KG1 (cell line): ENCODE measurements around the gene INO80E.
"Not testable (repeated sequence)": the region's sequence is repeated elsewhere in the genome, so short reads cannot be mapped to it uniquely, and the experiment has no call there.

ENCODE experiments used
- DNase-seq: peaks from one replicate; lab custom pipeline; 2025; lab: John Stamatoyannopoulos, UW

Gene INO80E

GRCh38 chr16:30032083-30032819, 36.2 kb downstream of the INO80E start:
- peak; percentile 40 for DNase-seq

GRCh38 chr16:30033270-30033669, 37.2 kb downstream of the INO80E start:
- no peak for DNase-seq

- DNase-seq = no peak
Measured at GRCh38 chr16:30040221-30040620, 44.2 kb downstream of the INO80E start.

- DNase-seq = not testable (repeated sequence)
Measured at GRCh38 chr16:30040690-30041089, 44.6 kb downstream of the INO80E start.

DNA sequence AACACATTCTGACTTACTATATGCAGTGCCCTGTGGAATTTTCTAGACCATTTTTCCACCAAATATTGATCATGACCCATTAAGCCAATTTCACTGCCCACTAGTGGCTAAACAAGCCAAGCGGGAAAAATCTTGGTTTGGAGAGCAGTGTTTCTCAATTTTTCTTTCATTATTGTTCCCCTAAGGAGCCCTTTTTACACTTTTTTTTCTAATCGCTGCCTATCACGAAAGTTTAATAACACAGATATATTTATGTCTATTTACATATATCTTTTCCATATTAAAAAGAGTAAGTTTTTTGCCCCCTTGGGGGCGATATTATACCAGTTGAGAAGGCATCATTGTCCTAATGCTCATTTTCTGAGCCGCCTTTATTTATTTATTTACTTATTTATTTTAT, 45.8 kb downstream of the INO80E start:
- DNase-seq = no peak

DNA sequence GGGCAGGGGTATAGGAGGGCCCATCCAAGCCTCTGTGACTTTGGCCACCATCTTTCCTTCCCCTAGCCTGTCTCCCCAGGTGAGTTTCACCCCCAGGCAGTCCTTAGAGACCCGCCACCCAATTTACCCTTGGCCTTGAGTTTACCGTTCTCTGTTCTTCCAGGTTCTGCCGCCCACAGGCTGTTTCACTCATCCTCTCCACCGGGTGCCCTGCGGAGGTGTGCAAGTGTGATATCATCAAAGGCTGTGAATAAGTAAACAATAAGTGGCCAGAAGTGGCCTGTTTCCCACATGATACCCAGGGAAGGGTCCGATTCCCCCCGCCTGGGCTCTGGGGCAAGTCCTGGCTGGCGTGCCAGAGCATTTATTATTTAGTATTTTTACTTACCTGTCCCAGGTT, 50.1 kb downstream of the INO80E start:
- no peak for DNase-seq

GRCh38 chr16:30046588-30046987, 50.5 kb downstream of the INO80E start:
- DNase-seq = no peak

- DNase-seq = no peak
Measured at GRCh38 chr16:30049871-30050270, 53.8 kb downstream of the INO80E start.

DNA sequence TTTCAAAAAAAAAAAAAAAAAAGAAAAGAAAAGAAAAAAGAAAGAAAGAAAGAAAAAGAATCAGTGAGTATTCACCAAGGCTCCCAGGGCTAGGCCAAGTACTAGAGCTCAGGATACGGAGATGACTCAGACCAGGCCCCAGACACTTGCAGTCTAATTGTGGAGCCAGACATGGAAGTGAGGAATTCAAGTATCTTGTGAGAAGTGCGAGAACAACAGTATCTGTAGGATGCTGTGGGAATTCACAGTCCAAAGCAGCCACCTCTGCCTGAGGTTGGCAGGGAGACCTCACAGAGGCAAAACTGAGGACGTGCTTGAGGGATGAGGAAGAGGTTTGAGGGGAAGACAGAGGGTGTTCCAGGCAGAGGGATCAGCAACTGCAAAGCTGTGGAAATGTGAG, 55.5 kb downstream of the INO80E start:
- no peak for DNase-seq

DNA sequence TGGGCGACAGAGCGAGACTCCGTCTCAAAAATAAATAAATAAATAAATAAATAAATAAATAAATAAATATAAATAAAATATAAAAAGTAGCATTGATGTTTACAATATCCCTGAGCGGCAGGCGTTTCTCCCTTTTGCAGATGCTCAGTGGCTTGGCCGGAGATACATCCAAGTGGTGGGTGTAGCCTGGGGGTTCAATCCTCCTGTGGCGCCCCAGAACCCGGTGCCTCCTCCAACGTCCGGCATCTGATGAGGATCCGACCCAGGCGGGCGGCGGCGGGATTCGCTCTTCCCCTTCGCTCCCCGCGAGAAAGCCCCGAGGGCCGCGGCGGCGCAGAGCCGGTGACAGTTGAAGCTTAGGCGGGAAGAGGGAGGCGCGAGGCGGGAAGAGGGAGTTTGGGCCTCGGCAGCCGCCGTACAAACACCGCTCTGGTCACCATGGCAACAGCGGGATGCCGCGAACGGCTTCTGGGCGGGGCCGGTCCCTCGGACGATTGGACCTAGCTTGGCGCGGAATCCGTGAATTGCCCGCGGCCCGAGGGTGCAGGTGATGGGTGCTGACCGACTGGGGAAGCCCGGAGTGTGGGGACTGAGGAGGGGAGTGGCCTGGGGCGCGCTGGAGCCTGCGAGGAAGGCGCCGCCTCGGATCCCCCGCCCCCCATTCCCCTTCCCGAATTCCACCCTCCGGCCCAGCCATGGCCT, 56.8 kb downstream of the INO80E start:
- peak; percentile 73 for DNase-seq

GRCh38 chr16:30053376-30054015, 57.5 kb downstream of the INO80E start:
- DNase-seq = no peak

DNA sequence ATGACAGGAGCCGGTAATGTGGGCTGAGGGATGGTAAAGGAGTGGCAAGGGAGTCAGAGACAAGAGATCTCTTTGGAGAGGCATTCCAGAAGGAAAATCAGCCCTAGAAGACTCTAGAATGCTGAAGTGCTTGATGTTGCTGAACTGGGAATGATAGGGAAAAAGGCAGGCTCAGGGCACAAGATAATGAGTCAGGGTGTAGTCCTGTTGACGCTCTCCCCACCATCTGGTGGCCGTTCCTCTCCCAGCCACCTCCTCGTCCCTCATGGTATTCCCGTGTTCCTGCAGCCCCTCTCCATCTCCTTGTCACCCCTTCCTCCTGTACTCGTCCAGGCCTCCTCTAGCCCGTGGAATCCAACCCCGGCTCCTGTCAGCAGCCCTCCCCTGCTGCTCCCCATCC, 58.4 kb downstream of the INO80E start:
- no peak for DNase-seq

- peak; percentile 10 for DNase-seq
Measured at GRCh38 chr16:30054959-30055553, 59.0 kb downstream of the INO80E start.
